Mucosa of stomach (tissue), 1 donor: ENCODE measurements around the gene ZNF181.

Experiments used
- H3K27me3 ChIP-seq: one replicate; pipeline ENCODE4 v1.7.0; 2013; ENCODE audit warnings: mild to moderate bottlenecking, low read length; ENCODE audit not compliant: control insufficient read depth, insufficient read depth
- H3K36me3 ChIP-seq: one replicate; pipeline ENCODE4 v1.7.0; 2013; ENCODE audit warnings: low read length; ENCODE audit not compliant: control insufficient read depth, insufficient read depth
- H3K4me1 ChIP-seq: one replicate; pipeline ENCODE4 v1.7.0; 2013; ENCODE audit warnings: mild to moderate bottlenecking, low read length; ENCODE audit not compliant: control insufficient read depth, insufficient read depth
- H3K4me3 ChIP-seq: one replicate; pipeline ENCODE4 v1.7.0; 2013; ENCODE audit warnings: low read length
- H3K9ac ChIP-seq: one replicate; pipeline ENCODE4 v1.7.0; 2013; ENCODE audit warnings: mild to moderate bottlenecking, low read length, moderate library complexity
- H3K9me3 ChIP-seq: one replicate; pipeline ENCODE4 v1.7.0; 2013; ENCODE audit warnings: mild to moderate bottlenecking, low read length, moderate library complexity; ENCODE audit not compliant: control insufficient read depth
- donor health status: Pancreatic carcinoma.

Gene ZNF181

GRCh38 chr19:34767951-34768350, 33.9 kb downstream of the ZNF181 start:
- no peak overlapping the region for H3K9ac ChIP-seq
- H3K9me3 ChIP-seq, result no peaks in the 10 kb centered on the region
- H3K4me1 ChIP-seq, result peaks cover 6% of the 10 kb centered on the region
- H3K27me3 ChIP-seq, result no peaks in the 10 kb centered on the region
- no peak overlapping the region for H3K4me3 ChIP-seq
- no peaks in the 10 kb centered on the region for H3K36me3 ChIP-seq

GRCh38 chr19:34772697-34773554, 38.9 kb downstream of the ZNF181 start, which contains the start of gene ZNF599:
Gene ZNF599, minus strand, starts transcription at chr19:34773215. Its CDS starts 374 bp downstream, at chr19:34772841.
- Histone ChIP-seq H3K9ac (peak within 1 kb of the TSS; percentile 51), H3K9me3 (no peaks in the 10 kb centered on the region), H3K27me3 (no peaks in the 10 kb centered on the region), H3K4me3 (peak within 1 kb of the TSS; percentile 37), H3K36me3 (no peaks in the 10 kb centered on the region), H3K4me1 (peaks cover 6% of the 10 kb centered on the region)

GRCh38 chr19:34773555-34773864, 39.5 kb downstream of the ZNF181 start:
- Histone ChIP-seq H3K4me3 (no peak overlapping the region), H3K9me3 (no peaks in the 10 kb centered on the region), H3K4me1 (peaks cover 6% of the 10 kb centered on the region), H3K36me3 (no peaks in the 10 kb centered on the region), H3K27me3 (no peaks in the 10 kb centered on the region), H3K9ac (no peak overlapping the region)

DNA sequence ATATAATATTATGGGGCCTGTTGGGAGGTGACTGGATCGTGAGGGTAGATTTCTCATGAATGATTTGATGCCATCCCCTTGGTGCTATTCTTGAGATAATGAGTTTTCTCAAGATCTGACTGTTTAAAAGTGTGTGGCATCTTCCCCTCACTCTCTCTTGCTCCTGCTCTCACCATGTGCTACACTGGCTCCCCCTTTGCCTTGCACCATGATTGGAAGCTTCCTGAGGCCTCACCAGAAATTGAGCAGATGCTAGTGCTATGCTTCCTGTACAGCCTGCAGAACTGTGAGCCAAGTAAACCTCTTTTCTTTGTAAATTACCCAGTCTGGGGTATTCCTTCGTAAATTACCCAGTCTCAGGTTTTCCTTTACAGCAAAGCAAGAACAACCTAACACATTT, 40.8 kb downstream of the ZNF181 start:
- H3K36me3 ChIP-seq, result no peaks in the 10 kb centered on the region

DNA sequence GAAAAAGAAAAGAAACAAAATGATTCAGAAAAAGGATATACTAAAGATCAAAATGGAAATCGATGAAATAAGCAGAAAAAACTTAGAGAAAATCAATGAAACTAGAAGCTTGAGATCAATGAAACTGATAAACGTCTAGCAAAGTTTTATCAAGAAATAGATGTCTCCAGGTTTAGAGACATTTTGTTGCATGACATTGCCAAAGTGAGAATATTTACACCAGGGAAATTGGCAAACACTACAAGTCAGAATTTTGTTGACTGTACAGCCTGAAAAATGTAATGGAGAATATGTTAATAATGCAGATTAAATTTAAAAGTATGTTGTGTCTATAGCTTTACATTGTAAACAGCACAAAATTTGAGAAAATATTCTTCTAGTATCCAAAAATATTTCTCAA, 44.3 kb downstream of the ZNF181 start:
- H3K36me3 ChIP-seq, result no peaks in the 10 kb centered on the region

More for the DNA sequence above, 40.8 kb downstream of the ZNF181 start:
- no peak overlapping the region for H3K9ac ChIP-seq
- H3K4me3 ChIP-seq, result no peak overlapping the region
- H3K27me3 ChIP-seq, result no peaks in the 10 kb centered on the region
- H3K9me3 ChIP-seq, result no peaks in the 10 kb centered on the region
- H3K4me1 ChIP-seq, result peaks cover 6% of the 10 kb centered on the region

GRCh38 chr19:34779652-34780051, 45.6 kb downstream of the ZNF181 start:
- no peak overlapping the region for H3K9ac ChIP-seq
- H3K4me1 ChIP-seq, result no peaks in the 10 kb centered on the region
- no peak overlapping the region for H3K4me3 ChIP-seq
- H3K9me3 ChIP-seq, result no peaks in the 10 kb centered on the region
- H3K27me3 ChIP-seq, result no peaks in the 10 kb centered on the region
- no peaks in the 10 kb centered on the region for H3K36me3 ChIP-seq

More for the DNA sequence above, 44.3 kb downstream of the ZNF181 start:
- no peaks in the 10 kb centered on the region for H3K9me3 ChIP-seq
- no peak overlapping the region for H3K9ac ChIP-seq
- H3K4me1 ChIP-seq, result no peaks in the 10 kb centered on the region
- no peaks in the 10 kb centered on the region for H3K27me3 ChIP-seq
- H3K4me3 ChIP-seq, result no peak overlapping the region

GRCh38 chr19:34786236-34786635, 52.2 kb downstream of the ZNF181 start:
- Histone ChIP-seq H3K4me1 (no peaks in the 10 kb centered on the region), H3K36me3 (no peaks in the 10 kb centered on the region), H3K9me3 (no peaks in the 10 kb centered on the region), H3K27me3 (no peaks in the 10 kb centered on the region), H3K4me3 (no peak overlapping the region), H3K9ac (no peak overlapping the region)

DNA sequence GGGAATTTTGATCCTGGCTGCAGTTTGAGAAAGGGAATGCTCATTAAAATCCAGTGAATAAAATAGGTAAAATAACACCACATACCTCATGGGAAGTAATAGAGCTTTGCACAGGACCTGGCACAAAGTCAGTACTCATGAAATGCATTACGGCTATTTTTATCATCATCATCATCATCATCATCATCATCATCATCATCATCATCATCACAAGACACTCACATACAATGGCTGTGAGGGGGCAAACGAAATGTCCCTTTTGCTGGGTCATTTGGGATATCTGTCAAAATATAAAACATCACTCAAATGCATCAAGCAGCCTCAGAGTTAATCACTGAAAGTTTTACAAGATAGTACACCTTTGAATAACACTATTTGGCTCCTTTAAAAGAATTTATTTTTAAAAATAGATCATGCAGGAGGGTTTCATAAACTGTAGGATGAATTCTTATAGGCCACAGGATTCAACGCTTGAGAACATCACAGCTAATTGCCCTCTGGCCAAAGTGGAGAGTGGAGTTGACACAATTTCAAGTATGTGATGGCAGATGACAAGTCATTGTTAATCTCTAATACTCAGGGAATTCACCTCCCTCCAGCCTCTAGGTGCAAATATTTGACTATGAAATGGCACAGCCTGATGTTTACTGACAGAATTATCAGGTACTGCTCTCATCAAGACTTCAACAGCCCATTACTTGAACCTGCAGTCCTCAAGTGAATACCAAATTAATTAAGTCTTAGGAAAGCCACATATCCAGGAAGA, 53.2 kb downstream of the ZNF181 start:
- Histone ChIP-seq H3K36me3 (no peaks in the 10 kb centered on the region), H3K4me1 (no peaks in the 10 kb centered on the region), H3K9ac (no peak overlapping the region), H3K9me3 (no peaks in the 10 kb centered on the region), H3K4me3 (no peak overlapping the region), H3K27me3 (no peaks in the 10 kb centered on the region)

GRCh38 chr19:34788074-34788473, 54.0 kb downstream of the ZNF181 start:
- no peaks in the 10 kb centered on the region for H3K27me3 ChIP-seq

DNA sequence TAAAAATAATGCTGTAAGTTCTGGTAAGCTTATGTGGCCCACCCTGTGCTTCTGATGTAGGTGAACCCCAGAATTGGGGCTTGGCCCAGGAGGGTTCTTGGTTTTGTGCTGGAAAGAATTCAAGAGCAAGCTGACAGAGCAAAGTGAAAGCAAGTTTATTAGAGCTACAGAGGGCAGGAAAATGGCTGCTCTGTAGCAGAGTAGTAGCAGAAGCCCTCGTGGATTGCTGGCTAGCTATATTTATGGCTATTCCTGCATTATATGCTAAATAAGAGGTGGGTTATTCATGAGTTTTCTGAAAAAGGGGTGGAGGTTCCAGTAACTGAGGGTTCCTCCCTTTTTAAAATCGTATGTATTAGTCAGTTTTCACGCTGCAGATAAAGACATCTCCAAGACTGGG, 59.5 kb downstream of the ZNF181 start:
- Histone ChIP-seq H3K4me3 (no peak overlapping the region), H3K27me3 (no peaks in the 10 kb centered on the region), H3K9me3 (no peaks in the 10 kb centered on the region), H3K36me3 (no peaks in the 10 kb centered on the region), H3K4me1 (no peaks in the 10 kb centered on the region), H3K9ac (no peak overlapping the region)

More at GRCh38 chr19:34788074-34788473, 54.0 kb downstream of the ZNF181 start:
- no peak overlapping the region for H3K9ac ChIP-seq
- H3K4me3 ChIP-seq, result no peak overlapping the region
- H3K36me3 ChIP-seq, result no peaks in the 10 kb centered on the region
- H3K9me3 ChIP-seq, result no peaks in the 10 kb centered on the region
- H3K4me1 ChIP-seq, result no peaks in the 10 kb centered on the region

DNA sequence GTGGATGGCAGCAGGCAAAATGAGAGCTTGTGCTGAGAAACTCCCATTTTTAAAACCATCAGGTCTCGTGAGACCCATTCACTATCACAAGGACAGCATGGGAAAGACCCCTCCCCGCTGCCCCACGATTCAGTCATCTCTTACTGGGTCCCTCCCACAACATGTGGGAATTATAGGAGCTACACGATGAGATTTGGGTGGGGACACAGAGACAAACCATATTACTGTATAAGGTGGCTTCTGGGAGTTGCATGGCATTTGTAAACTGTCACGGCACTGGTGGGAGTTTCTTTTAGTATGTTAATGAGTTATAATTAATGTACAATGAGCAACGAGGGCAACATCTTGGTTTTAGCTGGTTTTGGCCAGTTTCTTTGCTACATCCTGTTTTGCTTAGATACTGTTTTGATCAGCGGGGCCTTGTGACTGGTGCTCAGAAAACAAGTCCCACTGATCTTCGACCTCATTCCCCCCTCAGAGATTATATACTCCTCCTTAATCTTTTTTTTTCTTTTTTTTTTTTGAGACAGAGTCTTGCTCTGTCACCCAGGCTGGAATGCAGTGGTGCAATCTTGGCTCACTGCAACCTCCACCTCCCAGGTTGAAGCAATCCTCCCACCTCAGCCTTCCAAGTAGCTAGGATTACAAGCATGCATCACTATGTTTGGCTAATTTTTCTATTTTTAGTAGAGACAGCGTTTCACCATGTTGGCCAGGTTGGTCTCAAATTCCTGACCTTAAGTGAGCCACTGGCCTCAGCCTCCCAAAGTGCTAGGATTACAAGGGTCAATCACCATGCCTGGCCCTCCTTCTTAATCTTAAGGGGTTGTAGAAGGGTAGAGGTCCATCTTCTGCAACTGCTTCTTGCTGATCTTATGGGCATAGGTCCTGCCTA, 60.3 kb downstream of the ZNF181 start:
- H3K27me3 ChIP-seq, result no peaks in the 10 kb centered on the region
- H3K4me1 ChIP-seq, result no peaks in the 10 kb centered on the region
- no peaks in the 10 kb centered on the region for H3K9me3 ChIP-seq
- no peak overlapping the region for H3K4me3 ChIP-seq
- H3K36me3 ChIP-seq, result no peaks in the 10 kb centered on the region
- no peak overlapping the region for H3K9ac ChIP-seq
